ENCODE measurements around the gene REC114.

Gene REC114

DNA sequence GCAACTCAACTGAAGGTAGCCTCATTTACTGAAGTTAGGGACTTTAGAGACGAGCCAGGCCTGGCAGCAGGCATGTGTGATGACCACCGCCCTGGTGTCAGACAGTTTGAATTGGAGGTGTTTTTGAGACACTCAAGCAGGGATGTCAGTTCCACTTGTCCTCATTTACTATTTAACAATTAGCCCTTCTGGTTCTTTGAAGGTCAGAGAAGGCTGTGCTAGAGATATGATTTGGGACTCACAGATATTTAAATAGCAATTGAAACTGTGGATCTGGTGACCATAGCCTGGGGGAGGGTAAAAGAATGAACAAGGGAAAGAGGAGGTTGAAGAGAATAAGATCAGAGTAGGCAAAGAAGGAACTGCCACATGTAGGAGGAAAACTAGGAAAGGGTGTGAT lies 74.6 kb downstream of the REC114 start:
- Histone ChIP-seq H3K4me1 (ENCODE audit: low read depth, poor library complexity, severe bottlenecking) (no peaks in the 10 kb centered on the region), H2AFZ (ENCODE audit: low read depth) (no peak overlapping the region), H3K36me3 (ENCODE audit: insufficient read depth) (no peaks in the 10 kb centered on the region), H3K27ac (no peak overlapping the region), H3K4me3 (IDR thresholded peaks at IDR 0.05; ENCODE audit: insufficient read depth, low read depth, low read length) (no peak overlapping the region), H3K27me3 (ENCODE audit: insufficient read depth, low read depth) (no peaks in the 10 kb centered on the region), H3K4me2 (no peak overlapping the region), H4K20me1 (ENCODE audit: insufficient read depth) (no peaks in the 10 kb centered on the region), H3K9ac (no peak overlapping the region), H3K79me2 (ENCODE audit: insufficient read depth, low read depth) (no peaks in the 10 kb centered on the region)
- TF ChIP-seq, protein P1, sequence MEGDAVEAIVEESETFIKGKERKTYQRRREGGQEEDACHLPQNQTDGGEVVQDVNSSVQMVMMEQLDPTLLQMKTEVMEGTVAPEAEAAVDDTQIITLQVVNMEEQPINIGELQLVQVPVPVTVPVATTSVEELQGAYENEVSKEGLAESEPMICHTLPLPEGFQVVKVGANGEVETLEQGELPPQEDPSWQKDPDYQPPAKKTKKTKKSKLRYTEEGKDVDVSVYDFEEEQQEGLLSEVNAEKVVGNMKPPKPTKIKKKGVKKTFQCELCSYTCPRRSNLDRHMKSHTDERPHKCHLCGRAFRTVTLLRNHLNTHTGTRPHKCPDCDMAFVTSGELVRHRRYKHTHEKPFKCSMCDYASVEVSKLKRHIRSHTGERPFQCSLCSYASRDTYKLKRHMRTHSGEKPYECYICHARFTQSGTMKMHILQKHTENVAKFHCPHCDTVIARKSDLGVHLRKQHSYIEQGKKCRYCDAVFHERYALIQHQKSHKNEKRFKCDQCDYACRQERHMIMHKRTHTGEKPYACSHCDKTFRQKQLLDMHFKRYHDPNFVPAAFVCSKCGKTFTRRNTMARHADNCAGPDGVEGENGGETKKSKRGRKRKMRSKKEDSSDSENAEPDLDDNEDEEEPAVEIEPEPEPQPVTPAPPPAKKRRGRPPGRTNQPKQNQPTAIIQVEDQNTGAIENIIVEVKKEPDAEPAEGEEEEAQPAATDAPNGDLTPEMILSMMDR (conservative IDR thresholded peaks at IDR 0.05; ENCODE audit: low read depth, low read length), result no peak

DNA sequence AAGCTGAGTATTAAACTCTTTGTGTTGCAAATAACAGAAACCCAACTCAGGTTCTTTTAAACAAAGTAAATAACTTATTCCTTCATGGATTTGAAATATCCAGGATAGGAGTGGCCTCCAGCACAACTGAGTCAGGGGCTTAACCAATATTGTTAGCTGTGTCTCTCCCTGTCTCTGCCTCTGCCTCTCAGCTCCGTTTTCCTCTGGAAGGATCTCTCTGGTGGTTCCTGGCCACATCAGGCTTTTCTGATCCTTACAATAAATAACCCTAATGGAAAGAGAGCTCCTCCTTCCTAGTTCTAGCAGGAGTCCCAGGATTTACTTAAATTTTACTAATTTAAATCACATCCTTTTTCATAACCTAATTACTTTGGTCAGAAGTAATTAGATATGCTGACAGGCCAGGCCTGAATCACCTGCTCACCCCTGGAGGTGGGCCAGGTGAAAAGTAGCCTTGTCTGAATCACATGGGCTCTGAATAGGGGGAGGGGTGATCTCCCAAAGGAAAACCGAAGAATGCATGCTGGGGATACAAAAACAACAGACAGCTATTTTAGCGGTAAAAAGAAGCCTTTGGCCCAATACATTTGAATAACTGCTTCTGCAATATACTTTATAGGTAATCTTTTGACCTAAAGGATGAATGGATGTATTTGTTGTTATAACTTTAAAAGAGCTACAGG lies 75.4 kb downstream of the REC114 start:
- Histone ChIP-seq H3K36me3 (ENCODE audit: insufficient read depth) (no peaks in the 10 kb centered on the region), H3K27me3 (ENCODE audit: insufficient read depth, low read depth) (no peaks in the 10 kb centered on the region), H3K79me2 (ENCODE audit: insufficient read depth, low read depth) (no peaks in the 10 kb centered on the region), H2AFZ (ENCODE audit: low read depth) (no peak overlapping the region), H3K9ac (no peak overlapping the region), H3K4me2 (no peak overlapping the region), H4K20me1 (ENCODE audit: insufficient read depth) (no peaks in the 10 kb centered on the region), H3K4me3 (IDR thresholded peaks at IDR 0.05; ENCODE audit: insufficient read depth, low read depth, low read length) (no peak overlapping the region), H3K27ac (no peak overlapping the region), H3K4me1 (ENCODE audit: low read depth, poor library complexity, severe bottlenecking) (no peaks in the 10 kb centered on the region)
- TF ChIP-seq, protein P1 (conservative IDR thresholded peaks at IDR 0.05; ENCODE audit: low read depth, low read length), result no peak

DNA sequence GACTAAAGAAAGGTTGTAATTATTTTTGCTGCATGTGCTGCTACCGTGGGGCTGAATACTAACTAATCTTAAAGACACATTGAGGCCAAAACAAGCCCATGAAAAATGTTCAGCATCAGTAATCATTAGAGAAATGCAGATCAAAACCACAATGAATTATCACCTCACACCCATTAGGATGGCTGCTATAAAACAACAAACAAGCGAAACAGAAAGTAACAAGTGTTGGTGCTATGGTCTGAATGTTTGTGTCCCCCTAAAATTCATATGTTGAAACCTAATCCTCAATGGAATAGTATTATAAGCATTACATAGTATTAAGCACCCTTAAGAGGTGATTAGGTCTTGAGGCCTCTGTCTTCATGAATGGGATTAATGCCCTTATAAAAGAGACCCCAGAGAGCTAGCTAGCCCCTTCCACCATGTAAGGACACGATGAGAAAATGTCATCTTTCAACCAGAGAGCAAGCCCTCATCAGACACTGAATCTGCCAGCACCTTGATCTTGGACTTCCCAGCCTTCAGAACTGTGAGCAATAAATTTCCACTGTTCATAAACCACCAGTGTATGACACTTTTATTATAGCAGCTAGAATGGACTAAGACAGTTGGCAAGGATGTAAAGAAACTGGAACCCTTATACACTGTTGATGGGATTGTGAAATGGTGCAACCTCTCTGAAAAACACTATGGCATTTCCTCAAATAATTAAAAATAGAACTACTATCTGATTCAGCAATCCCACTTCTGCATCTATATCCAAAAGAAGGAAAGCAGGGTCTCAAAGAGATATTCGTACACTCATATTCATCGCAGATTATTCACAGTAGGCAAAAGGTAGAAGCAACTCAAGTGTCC lies 76.1 kb downstream of the REC114 start:
- Histone ChIP-seq H3K4me2 (no peak overlapping the region), H4K20me1 (ENCODE audit: insufficient read depth) (no peaks in the 10 kb centered on the region), H3K79me2 (ENCODE audit: insufficient read depth, low read depth) (no peaks in the 10 kb centered on the region), H2AFZ (ENCODE audit: low read depth) (no peak overlapping the region), H3K4me1 (ENCODE audit: low read depth, poor library complexity, severe bottlenecking) (no peaks in the 10 kb centered on the region), H3K9ac (no peak overlapping the region), H3K27ac (no peak overlapping the region), H3K27me3 (ENCODE audit: insufficient read depth, low read depth) (no peaks in the 10 kb centered on the region), H3K4me3 (IDR thresholded peaks at IDR 0.05; ENCODE audit: insufficient read depth, low read depth, low read length) (no peak overlapping the region), H3K36me3 (ENCODE audit: insufficient read depth) (no peaks in the 10 kb centered on the region)
- TF ChIP-seq, protein P1 (conservative IDR thresholded peaks at IDR 0.05; ENCODE audit: low read depth, low read length), result no peak

DNA sequence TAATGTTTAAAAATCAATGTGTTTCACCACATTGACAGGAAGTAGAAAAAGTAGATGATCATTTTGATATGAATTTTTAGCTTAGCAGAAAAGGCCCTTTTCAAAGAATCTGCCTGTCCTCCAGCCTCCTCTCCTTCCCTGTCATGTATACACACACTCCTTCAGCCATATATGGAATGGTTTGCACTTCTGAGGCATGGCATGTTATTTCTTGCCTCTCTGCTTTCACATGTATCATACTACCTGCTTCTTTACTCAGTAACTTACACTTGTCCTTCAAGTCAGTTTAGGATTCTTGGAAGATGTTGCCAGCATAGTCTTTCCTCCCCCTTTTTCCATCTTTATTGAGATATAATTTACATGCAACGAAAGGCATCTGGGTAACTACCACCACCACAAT lies 79.0 kb downstream of the REC114 start:
- Histone ChIP-seq H3K27ac (no peak overlapping the region), H4K20me1 (ENCODE audit: insufficient read depth) (no peaks in the 10 kb centered on the region), H3K36me3 (ENCODE audit: insufficient read depth) (no peaks in the 10 kb centered on the region), H3K79me2 (ENCODE audit: insufficient read depth, low read depth) (no peaks in the 10 kb centered on the region), H3K27me3 (ENCODE audit: insufficient read depth, low read depth) (no peaks in the 10 kb centered on the region), H3K4me2 (no peak overlapping the region), H3K4me1 (ENCODE audit: low read depth, poor library complexity, severe bottlenecking) (no peaks in the 10 kb centered on the region), H3K9ac (no peak overlapping the region), H2AFZ (ENCODE audit: low read depth) (no peak overlapping the region), H3K4me3 (IDR thresholded peaks at IDR 0.05; ENCODE audit: insufficient read depth, low read depth, low read length) (no peak overlapping the region)
- TF ChIP-seq, protein P1 (conservative IDR thresholded peaks at IDR 0.05; ENCODE audit: low read depth, low read length), result no peak
